ENCODE data around the gene CDH19. TPM values are rescaled to one million over a fixed set of nuclear protein-coding genes. Genes with fewer than 3 reads are reported as not detected.

The CDH19 gene
- total and polyA plus RNA-seq, 2 of the 4 experiments (the other 2 are of a cell fraction), result not detected

DNA sequence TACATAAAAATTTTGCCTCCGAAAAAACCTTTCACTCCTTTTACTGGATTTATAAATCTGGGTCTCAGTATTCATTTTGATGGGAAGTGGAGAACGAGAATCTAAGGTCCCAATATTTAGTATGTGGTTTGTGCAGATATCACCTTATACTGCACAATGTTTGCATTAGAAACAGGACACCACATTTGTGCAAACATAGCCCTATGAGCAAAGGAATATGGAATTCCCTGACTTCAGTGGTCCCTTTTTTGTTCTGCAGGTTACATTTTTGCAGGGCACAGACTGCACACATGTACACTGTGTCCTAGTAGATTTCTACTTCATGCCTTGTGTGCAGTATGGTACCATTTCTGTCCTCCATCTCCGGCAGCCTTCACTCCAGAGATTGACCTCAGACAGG, 130.0 kb downstream of the CDH19 start:
- no peaks in the 10 kb centered on the region for H3K36me3 ChIP-seq (ENCODE audit: control insufficient read depth, insufficient read depth, low read length)
- H2BK15ac ChIP-seq (ENCODE audit: low read depth, low read length), result no peak overlapping the region
- H3K4ac ChIP-seq (ENCODE audit: low read depth, low read length), result no peak overlapping the region
- H4K5ac ChIP-seq (ENCODE audit: low read depth, low read length), result no peak overlapping the region
- DNase-seq, result no peak
- H2AFZ ChIP-seq (replicated peaks; ENCODE audit: low read length, poor library complexity), result no peak overlapping the region
- no peak overlapping the region for H3K18ac ChIP-seq (ENCODE audit: low read depth, low read length)
- TF ChIP-seq MXI1 (IDR thresholded peaks at IDR 0.05; ENCODE audit: borderline replicate concordance, low read depth, low read length) (no peak), FOS (IDR thresholded peaks at IDR 0.05; ENCODE audit: low read depth, low read length) (no peak), SMC3 (IDR thresholded peaks at IDR 0.05; ENCODE audit: low read depth, low read length) (no peak), RFX5 (IDR thresholded peaks at IDR 0.05; ENCODE audit: low read depth, low read length) (no peak)
- TF ChIP-seq, protein P1, sequence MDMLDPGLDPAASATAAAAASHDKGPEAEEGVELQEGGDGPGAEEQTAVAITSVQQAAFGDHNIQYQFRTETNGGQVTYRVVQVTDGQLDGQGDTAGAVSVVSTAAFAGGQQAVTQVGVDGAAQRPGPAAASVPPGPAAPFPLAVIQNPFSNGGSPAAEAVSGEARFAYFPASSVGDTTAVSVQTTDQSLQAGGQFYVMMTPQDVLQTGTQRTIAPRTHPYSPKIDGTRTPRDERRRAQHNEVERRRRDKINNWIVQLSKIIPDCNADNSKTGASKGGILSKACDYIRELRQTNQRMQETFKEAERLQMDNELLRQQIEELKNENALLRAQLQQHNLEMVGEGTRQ (IDR thresholded peaks at IDR 0.05; ENCODE audit: low read depth, low read length), result no peak
- TF ChIP-seq, protein P2, sequence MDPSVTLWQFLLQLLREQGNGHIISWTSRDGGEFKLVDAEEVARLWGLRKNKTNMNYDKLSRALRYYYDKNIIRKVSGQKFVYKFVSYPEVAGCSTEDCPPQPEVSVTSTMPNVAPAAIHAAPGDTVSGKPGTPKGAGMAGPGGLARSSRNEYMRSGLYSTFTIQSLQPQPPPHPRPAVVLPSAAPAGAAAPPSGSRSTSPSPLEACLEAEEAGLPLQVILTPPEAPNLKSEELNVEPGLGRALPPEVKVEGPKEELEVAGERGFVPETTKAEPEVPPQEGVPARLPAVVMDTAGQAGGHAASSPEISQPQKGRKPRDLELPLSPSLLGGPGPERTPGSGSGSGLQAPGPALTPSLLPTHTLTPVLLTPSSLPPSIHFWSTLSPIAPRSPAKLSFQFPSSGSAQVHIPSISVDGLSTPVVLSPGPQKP (IDR thresholded peaks at IDR 0.05; ENCODE audit: borderline replicate concordance, low read depth, low read length), result no peak
- TF ChIP-seq, protein P3, sequence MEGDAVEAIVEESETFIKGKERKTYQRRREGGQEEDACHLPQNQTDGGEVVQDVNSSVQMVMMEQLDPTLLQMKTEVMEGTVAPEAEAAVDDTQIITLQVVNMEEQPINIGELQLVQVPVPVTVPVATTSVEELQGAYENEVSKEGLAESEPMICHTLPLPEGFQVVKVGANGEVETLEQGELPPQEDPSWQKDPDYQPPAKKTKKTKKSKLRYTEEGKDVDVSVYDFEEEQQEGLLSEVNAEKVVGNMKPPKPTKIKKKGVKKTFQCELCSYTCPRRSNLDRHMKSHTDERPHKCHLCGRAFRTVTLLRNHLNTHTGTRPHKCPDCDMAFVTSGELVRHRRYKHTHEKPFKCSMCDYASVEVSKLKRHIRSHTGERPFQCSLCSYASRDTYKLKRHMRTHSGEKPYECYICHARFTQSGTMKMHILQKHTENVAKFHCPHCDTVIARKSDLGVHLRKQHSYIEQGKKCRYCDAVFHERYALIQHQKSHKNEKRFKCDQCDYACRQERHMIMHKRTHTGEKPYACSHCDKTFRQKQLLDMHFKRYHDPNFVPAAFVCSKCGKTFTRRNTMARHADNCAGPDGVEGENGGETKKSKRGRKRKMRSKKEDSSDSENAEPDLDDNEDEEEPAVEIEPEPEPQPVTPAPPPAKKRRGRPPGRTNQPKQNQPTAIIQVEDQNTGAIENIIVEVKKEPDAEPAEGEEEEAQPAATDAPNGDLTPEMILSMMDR (conservative IDR thresholded peaks at IDR 0.05; ENCODE audit: low read depth, low read length), result no peak
- H2AK9ac ChIP-seq (replicated peaks; ENCODE audit: low read depth, low read length, poor library complexity), result no peak overlapping the region
- H3K14ac ChIP-seq (replicated peaks; ENCODE audit: low read depth, low read length), result no peak overlapping the region
- H3K4me2 ChIP-seq (ENCODE audit: low read depth, low read length), result no peak overlapping the region
- no peaks in the 10 kb centered on the region for H3K79me1 ChIP-seq (ENCODE audit: low read depth in 1 of 2, low read length in 2 of 2)
- H4K8ac ChIP-seq (ENCODE audit: low read depth in 2 of 2, low read length in 2 of 2), result no peak overlapping the region
- no peaks in the 10 kb centered on the region for H3K4me1 ChIP-seq (ENCODE audit: control insufficient read depth, insufficient read depth, low read length)
- H3K56ac ChIP-seq (ENCODE audit: extremely low read depth, insufficient read depth, low read length), result no peak overlapping the region
- H3K27me3 ChIP-seq (ENCODE audit: control insufficient read depth, insufficient read depth, low read length), result no peaks in the 10 kb centered on the region
- ChIA-PET POLR2A (ENCODE audit: unreplicated experiment) (no interaction called here), CTCF (no interaction called here)
- H4K91ac ChIP-seq (ENCODE audit: insufficient read depth, low read depth, low read length), result no peak overlapping the region
- intact Hi-C loops (cut with micrococcal nuclease), result no loop called here
- in situ Hi-C loops (cut with MboI; ENCODE audit: low sequenced_read_pairs), result no loop called here
- H3K27ac ChIP-seq (ENCODE audit: insufficient read depth, low read length), result no peak overlapping the region
- no peak overlapping the region for H2BK120ac ChIP-seq (ENCODE audit: low read depth, low read length)
- no peak overlapping the region for H2BK20ac ChIP-seq (ENCODE audit: low read depth, low read length)
- dilution Hi-C loops (cut with HindIII; ENCODE audit: low sequenced_read_pairs, unreplicated experiment), result no loop called here
- no peak overlapping the region for H3K9ac ChIP-seq (ENCODE audit: low read depth, low read length)
- BruUV-seq (replicated peaks), result no TSS peak
- no CpG with 5 or more reads among the region's 3 CpGs for WGBS, 2 experiments (ENCODE audit: extremely low coverage in 2 of 2, insufficient read length in 1 of 2)
- H3K9me1 ChIP-seq (ENCODE audit: insufficient read depth, low read length), result no peaks in the 10 kb centered on the region
- H3K4me3 ChIP-seq (ENCODE audit: insufficient read depth, low read depth, low read length), result no peak overlapping the region
- H2BK5ac ChIP-seq (ENCODE audit: low read depth, low read length, poor library complexity, severe bottlenecking), result no peak overlapping the region
- no peaks in the 10 kb centered on the region for H4K20me1 ChIP-seq (ENCODE audit: insufficient read depth, low read length)
- peaks cover 2% of the 10 kb centered on the region; the same call in 1 of the 2 replicates for H3K9me3 ChIP-seq (ENCODE audit: control insufficient read depth, insufficient read depth, low read length)
- ATAC-seq (ENCODE audit: low read depth), result no peak
- no peak overlapping the region for H3K23ac ChIP-seq (ENCODE audit: low read depth, low read length)
- no peak overlapping the region for H2AK5ac ChIP-seq (ENCODE audit: low read depth, low read length)

All from IMR-90 (cell line).